CD4-positive, alpha-beta T cell treated with Interleukin-15 for 4 hours (primary cell): Measurements from ENCODE around the gene POLA1.

ENCODE experiments used
- DNase-seq: peaks from one replicate; pipeline ENCODE4 v3.0.0-alpha.2; 2020; ENCODE audit warnings: low spot score

Gene POLA1

GRCh38 chrX:24692305-24692704 lies 1.4 kb upstream of the POLA1 start:
- no peak for DNase-seq

- DNase-seq = no peak
These were observed 1.1 kb downstream of the POLA1 start for GRCh38 chrX:24694825-24695224.

- no peak for DNase-seq
These were observed 2.6 kb downstream of the POLA1 start for GRCh38 chrX:24696294-24696693.

- no peak for DNase-seq
These were observed 8.9 kb downstream of the POLA1 start for GRCh38 chrX:24702362-24703184.

GRCh38 chrX:24703185-24703494 lies 9.4 kb downstream of the POLA1 start:
- no peak for DNase-seq

- no peak for DNase-seq
These were observed 25.1 kb downstream of the POLA1 start for GRCh38 chrX:24718771-24719170.

GRCh38 chrX:24720036-24720435 lies 26.3 kb downstream of the POLA1 start:
- no peak for DNase-seq

GRCh38 chrX:24728530-24728929 lies 34.8 kb downstream of the POLA1 start:
- no peak for DNase-seq

- no peak for DNase-seq
These were observed 39.2 kb downstream of the POLA1 start for GRCh38 chrX:24732766-24733500.

GRCh38 chrX:24741330-24741729 lies 47.6 kb downstream of the POLA1 start:
- no peak for DNase-seq

- DNase-seq = no peak
These were observed 54.5 kb downstream of the POLA1 start for GRCh38 chrX:24748196-24748595.

GRCh38 chrX:24759786-24760185 lies 66.1 kb downstream of the POLA1 start:
- DNase-seq = no peak

GRCh38 chrX:24760363-24761000 lies 66.8 kb downstream of the POLA1 start:
- DNase-seq = no peak

GRCh38 chrX:24761306-24761705 lies 67.6 kb downstream of the POLA1 start:
- no peak for DNase-seq

GRCh38 chrX:24763989-24764388 lies 70.3 kb downstream of the POLA1 start:
- no peak for DNase-seq

- DNase-seq = no peak
These were observed 73.8 kb downstream of the POLA1 start for GRCh38 chrX:24767557-24767956.

GRCh38 chrX:24768556-24768955 lies 74.8 kb downstream of the POLA1 start:
- DNase-seq = no peak

- DNase-seq = no peak
These were observed 80.9 kb downstream of the POLA1 start for GRCh38 chrX:24774650-24775049.

GRCh38 chrX:24775891-24776290 lies 82.2 kb downstream of the POLA1 start:
- no peak for DNase-seq

GRCh38 chrX:24777660-24778059 lies 83.9 kb downstream of the POLA1 start:
- DNase-seq = no peak

GRCh38 chrX:24782011-24782410 lies 88.3 kb downstream of the POLA1 start:
- no peak for DNase-seq

GRCh38 chrX:24789047-24789446 lies 95.3 kb downstream of the POLA1 start:
- DNase-seq = no peak

- no peak for DNase-seq
These were observed 96.4 kb downstream of the POLA1 start for GRCh38 chrX:24790166-24790565.
